Spleen (tissue), 11 donors: ENCODE data around the gene FAM43A. TPM values are rescaled to one million over a fixed set of nuclear protein-coding genes. Genes with fewer than 3 reads are reported as not detected.

Experiments used
- DNase-seq: peaks from one replicate; pipeline ENCODE4 v3.0.0-alpha.2; 2020
- H3K27ac ChIP-seq, 8 donors: fragments of 200-600 bp; sonication (generic) in 7 of 8; 1 replicate in 4 of 8; 2 replicates in 4 of 8; pipeline versions ENCODE4 v1.5.0 to v1.8.0; 2016 to 2021; ENCODE audit warnings: inconsistent platforms in 4 of 8, mild to moderate bottlenecking in 4 of 8, moderate library complexity in 1 of 8
- H3K27me3 ChIP-seq, 7 donors: fragments of 200-600 bp; sonication (generic) in 6 of 7; replicated peaks in 1 of 7; 1 replicate in 4 of 7; 2 replicates in 3 of 7; pipeline versions ENCODE4 v1.5.0 to v1.8.0; 2016 to 2021; ENCODE audit warnings: inconsistent platforms in 3 of 7, mild to moderate bottlenecking in 1 of 7
- H3K36me3 ChIP-seq, 6 donors: fragments of 200-600 bp; sonication (generic) in 5 of 6; 1 replicate in 4 of 6; 2 replicates in 2 of 6; pipeline versions ENCODE4 v1.5.0 to v1.8.0; 2016 to 2021; ENCODE audit warnings: inconsistent platforms in 2 of 6
- H3K4me1 ChIP-seq, 6 donors: fragments of 200-600 bp; sonication (generic) in 5 of 6; 1 replicate in 3 of 6; 2 replicates in 3 of 6; pipeline versions ENCODE4 v1.5.0 to v1.8.0; 2016 to 2021; ENCODE audit warnings: inconsistent platforms in 3 of 6
- H3K4me3 ChIP-seq, 8 donors: fragments of 200-600 bp; sonication (generic) in 7 of 8; 1 replicate in 4 of 8; 2 replicates in 4 of 8; pipeline versions ENCODE4 v1.5.0 to v1.8.0; 2016 to 2021; ENCODE audit warnings: inconsistent platforms in 4 of 8, mild to moderate bottlenecking in 4 of 8, moderate library complexity in 2 of 8
- H3K9me3 ChIP-seq, 8 donors: fragments of 200-600 bp; sonication (generic) in 7 of 8; 1 replicate in 4 of 8; 2 replicates in 4 of 8; pipeline versions ENCODE4 v1.5.0 to v1.8.0; 2016 to 2021; ENCODE audit warnings: inconsistent platforms in 4 of 8
- POLR2A ChIP-seq, 3 donors: fragments of 450-650 bp; IDR thresholded peaks; one replicate each; pipeline ENCODE4 v1.5.1; 2017; ENCODE audit warnings: antibody characterized with exemption in 3 of 3, mild to moderate bottlenecking in 1 of 3
- POLR2AphosphoS5 ChIP-seq, 3 donors: sonication (generic); formaldehyde crosslinking; IDR thresholded peaks; one replicate each; pipeline ENCODE4 v1.5.1; 2017; ENCODE audit warnings: antibody characterized with exemption in 3 of 3
- WGBS, 5 donors: extraction: QIAGEN DNeasy Blood & Tissue Kit in 3 of 5; methylation state at CpG; one replicate each; pipeline versions ENCODE4 v1.1.5 to v1.1.7; 2013 to 2018; 5-methylcytosine and 5-hydroxymethylcytosine counted together
- intact Hi-C: fragments of 100-400 bp; cut with DNase I; formaldehyde crosslinking; loops from one replicate; pipeline ENCODE4 v1.15.0; 2023; ENCODE audit warnings: low total_unique reads
- polyA plus RNA-seq, 3 donors: library from polyadenylated mRNA; stranded (reverse); fragments of 200-250 nt; gene quantifications; one replicate each; pipeline ENCODE4 v1.2.1, GENCODE V29; 2013
- total RNA-seq, 7 donors: library from RNA; depleted of rRNA in 3 of 7; stranded (reverse); fragments of >200 nt in 3 of 7; fragmentation: NEBNext Ultra II Directional in 4 of 7; extraction: Animal tissue kit (Norgen Biotek cat#: 25700) in 4 of 7; gene quantifications; one replicate each; pipeline versions ENCODE4 v1.1.0 to v1.2.1, GENCODE V29; 2016 to 2021
- TF ChIP-seq, protein P1 (sequence below), 11 experiments: fragments of 200-600 bp in 7 of 11; fragments of 450-650 bp in 4 of 11; sonication (generic) in 4 of 11; IDR thresholded peaks in 8 of 11; conservative IDR thresholded peaks in 3 of 11; 1 replicate in 7 of 11; 2 replicates in 4 of 11; pipeline versions ENCODE4 v1.4.0 to v1.8.0; 2016 to 2021; ENCODE audit warnings: antibody characterized with exemption in 11 of 11, inconsistent platforms in 4 of 11, mild to moderate bottlenecking in 1 of 11
- donor health status: healthy with polysubstance abuse.
- donor health status: DM: no; HTN: no; CAD: no; lungs with moderate emphysema.
- donor health status: DM: no; HTN: no; CAD: no.
- donor health status: Bipolar disorder and iron deficiency.
- donor health status: healthy.
- donor health status: DM: no; HTN: no; CAD: no.
- donor health status: DM: yes; HTN: yes; CAD: no.

FAM43A gene
- total and polyA plus RNA-seq, 10 donors, result 16.9 to 102 (median 66.6) TPM

- peak overlapping the region; percentile 3 to 98 (median 92) for H3K27ac ChIP-seq
- H3K36me3 ChIP-seq, result peaks cover 0 to 14% (median 0%) of the 10 kb centered on the region in 6 donors
- WGBS, 5 donors, result 49 to 57% (median 53%) methylated on average over 6 of the region's 6 CpGs
- peaks cover 0 to 11% (median 0%) of the 10 kb centered on the region in 7 donors for H3K27me3 ChIP-seq
- H3K4me1 ChIP-seq, result peaks cover 33 to 97% (median 75%) of the 10 kb centered on the region in 6 donors
- TF ChIP-seq, protein P1, sequence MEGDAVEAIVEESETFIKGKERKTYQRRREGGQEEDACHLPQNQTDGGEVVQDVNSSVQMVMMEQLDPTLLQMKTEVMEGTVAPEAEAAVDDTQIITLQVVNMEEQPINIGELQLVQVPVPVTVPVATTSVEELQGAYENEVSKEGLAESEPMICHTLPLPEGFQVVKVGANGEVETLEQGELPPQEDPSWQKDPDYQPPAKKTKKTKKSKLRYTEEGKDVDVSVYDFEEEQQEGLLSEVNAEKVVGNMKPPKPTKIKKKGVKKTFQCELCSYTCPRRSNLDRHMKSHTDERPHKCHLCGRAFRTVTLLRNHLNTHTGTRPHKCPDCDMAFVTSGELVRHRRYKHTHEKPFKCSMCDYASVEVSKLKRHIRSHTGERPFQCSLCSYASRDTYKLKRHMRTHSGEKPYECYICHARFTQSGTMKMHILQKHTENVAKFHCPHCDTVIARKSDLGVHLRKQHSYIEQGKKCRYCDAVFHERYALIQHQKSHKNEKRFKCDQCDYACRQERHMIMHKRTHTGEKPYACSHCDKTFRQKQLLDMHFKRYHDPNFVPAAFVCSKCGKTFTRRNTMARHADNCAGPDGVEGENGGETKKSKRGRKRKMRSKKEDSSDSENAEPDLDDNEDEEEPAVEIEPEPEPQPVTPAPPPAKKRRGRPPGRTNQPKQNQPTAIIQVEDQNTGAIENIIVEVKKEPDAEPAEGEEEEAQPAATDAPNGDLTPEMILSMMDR (IDR thresholded peaks at IDR 0.05 in 8 of 11, conservative IDR thresholded peaks at IDR 0.05 in 3 of 11), result no peak
- TF ChIP-seq POLR2A (IDR thresholded peaks at IDR 0.05), result no peak
- H3K9me3 ChIP-seq, result no peaks in the 10 kb centered on the region
- DNase-seq, result no peak
- peak overlapping the region in 7 of 8 donors; percentile 68 to 94 (median 87) for H3K4me3 ChIP-seq
- intact Hi-C loops, result loop anchor here (10.0 kb wide), 1 partner anchor 266 kb away; no protein-coding TSS in a partner anchor
Measured at GRCh38 chr3:194688946-194689345, 3.3 kb downstream of the FAM43A start.

DNA sequence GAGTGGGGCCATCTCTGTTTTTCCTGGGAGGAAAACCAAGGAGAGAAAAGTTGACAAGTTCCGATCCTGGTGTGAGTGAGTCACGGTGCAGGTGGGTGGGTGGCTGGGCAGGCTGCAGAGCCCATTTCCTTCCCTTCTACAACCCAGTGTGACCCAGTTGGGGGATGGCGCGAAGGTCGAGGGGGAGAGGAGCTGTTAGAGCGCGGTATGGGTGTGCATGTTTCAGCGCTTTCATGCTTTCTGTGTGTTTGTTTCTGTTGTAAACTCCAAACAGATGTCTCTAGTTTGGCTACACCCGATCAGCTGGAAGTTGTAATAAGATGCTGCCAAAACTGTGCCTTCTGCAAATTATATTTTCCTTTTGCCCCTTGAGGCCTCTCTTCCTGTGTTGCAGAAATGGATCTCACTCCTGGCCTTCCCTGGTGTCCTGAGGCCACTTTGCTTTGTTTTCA is 3.8 kb downstream of the FAM43A start:
- Histone ChIP-seq H3K27ac (peak overlapping the region; percentile 3 to 98 (median 92)), H3K4me1 (peaks cover 33 to 97% (median 75%) of the 10 kb centered on the region in 6 donors), H3K9me3 (no peaks in the 10 kb centered on the region), H3K27me3 (peaks cover 0 to 11% (median 0%) of the 10 kb centered on the region in 7 donors), H3K4me3 (peak overlapping the region in 6 of 8 donors; percentile 77 to 94 (median 89)), H3K36me3 (peaks cover 0 to 14% (median 0%) of the 10 kb centered on the region in 6 donors)
- 11 to 27% (median 17%) methylated on average over 9 of the region's 9 CpGs for WGBS, 5 donors
- TF ChIP-seq POLR2A (IDR thresholded peaks at IDR 0.05) (peak in 1 of 3 donors; percentile 7), POLR2AphosphoS5 (IDR thresholded peaks at IDR 0.05) (peak; percentile 18 to 69 (median 69))
- TF ChIP-seq, protein P1 (IDR thresholded peaks at IDR 0.05 in 8 of 11, conservative IDR thresholded peaks at IDR 0.05 in 3 of 11), result no peak
- intact Hi-C loops, result loop anchor here (10.0 kb wide), 1 partner anchor 265 kb away; no protein-coding TSS in a partner anchor
- peak; percentile 86 for DNase-seq

GRCh38 chr3:194690501-194691372 is 5.1 kb downstream of the FAM43A start:
- intact Hi-C loops, result no loop called here
- H3K4me3 ChIP-seq, result no peak overlapping the region
- H3K27me3 ChIP-seq, result peaks cover 0 to 11% (median 0%) of the 10 kb centered on the region in 7 donors
- H3K9me3 ChIP-seq, result no peaks in the 10 kb centered on the region
- no peak for DNase-seq
- peaks cover 0 to 14% (median 0%) of the 10 kb centered on the region in 6 donors for H3K36me3 ChIP-seq
- peak overlapping the region; percentile 2 to 96 (median 64) for H3K27ac ChIP-seq
- no peak for TF ChIP-seq POLR2A (IDR thresholded peaks at IDR 0.05)
- TF ChIP-seq, protein P1 (IDR thresholded peaks at IDR 0.05 in 8 of 11, conservative IDR thresholded peaks at IDR 0.05 in 3 of 11), result no peak
- no peak for TF ChIP-seq POLR2AphosphoS5 (IDR thresholded peaks at IDR 0.05)
- H3K4me1 ChIP-seq, result peaks cover 27 to 95% (median 68%) of the 10 kb centered on the region in 6 donors
- WGBS, 5 donors, result 67 to 75% (median 68%) methylated on average over 8 of the region's 8 CpGs
